ENCODE results near the gene ABCA7.

ABCA7 gene

DNA sequence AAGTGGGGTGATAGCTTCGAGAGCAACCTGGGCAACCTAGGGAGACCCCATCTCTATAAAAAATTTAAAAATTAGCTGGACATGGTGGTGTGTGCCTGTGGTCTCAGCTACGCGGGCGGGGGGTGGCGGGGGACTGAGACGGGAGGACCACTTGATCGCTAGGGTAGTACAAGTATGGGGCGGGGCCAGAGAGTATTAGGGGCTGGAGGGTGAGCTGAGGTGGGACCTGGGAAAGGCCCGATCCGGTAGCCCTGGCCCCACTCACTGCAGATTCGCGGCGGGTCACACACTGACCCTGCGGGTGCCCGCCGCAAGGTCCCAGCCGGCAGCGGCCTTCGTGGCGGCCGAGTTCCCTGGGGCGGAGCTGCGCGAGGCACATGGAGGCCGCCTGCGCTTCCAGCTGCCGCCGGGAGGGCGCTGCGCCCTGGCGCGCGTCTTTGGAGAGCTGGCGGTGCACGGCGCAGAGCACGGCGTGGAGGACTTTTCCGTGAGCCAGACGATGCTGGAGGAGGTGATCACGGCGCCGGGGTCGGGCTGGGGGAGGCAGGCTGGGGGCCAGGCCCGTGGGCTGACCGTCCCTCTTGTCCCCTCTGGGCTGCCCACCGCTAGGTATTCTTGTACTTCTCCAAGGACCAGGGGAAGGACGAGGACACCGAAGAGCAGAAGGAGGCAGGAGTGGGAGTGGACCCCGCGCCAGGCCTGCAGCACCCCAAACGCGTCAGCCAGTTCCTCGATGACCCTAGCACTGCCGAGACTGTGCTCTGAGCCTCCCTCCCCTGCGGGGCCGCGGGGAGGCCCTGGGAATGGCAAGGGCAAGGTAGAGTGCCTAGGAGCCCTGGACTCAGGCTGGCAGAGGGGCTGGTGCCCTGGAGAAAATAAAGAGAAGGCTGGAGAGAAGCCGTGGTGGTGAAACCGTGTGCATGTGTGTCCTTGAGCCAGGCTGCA, 25.0 kb downstream of the ABCA7 start:
- no peaks in the 10 kb centered on the region for H3K27me3 Mint-ChIP-seq
- ATAC-seq (replicated peaks; ENCODE audit: extremely low read depth, poor library complexity, severe bottlenecking) (no peak), DNase-seq (ENCODE audit: low spot score in 2 of 2) (no peak)
- peak overlapping the region; percentile 91 for H3K27ac Mint-ChIP-seq (ENCODE audit: low read depth)
- H3K4me1 Mint-ChIP-seq, result peaks cover 45% of the 10 kb centered on the region
- peaks cover 39% of the 10 kb centered on the region for H3K36me3 Mint-ChIP-seq (ENCODE audit: insufficient read depth)
- peak overlapping the region; percentile 87 for H3K4me3 Mint-ChIP-seq
- H3K9me3 Mint-ChIP-seq, result no peaks in the 10 kb centered on the region

DNA sequence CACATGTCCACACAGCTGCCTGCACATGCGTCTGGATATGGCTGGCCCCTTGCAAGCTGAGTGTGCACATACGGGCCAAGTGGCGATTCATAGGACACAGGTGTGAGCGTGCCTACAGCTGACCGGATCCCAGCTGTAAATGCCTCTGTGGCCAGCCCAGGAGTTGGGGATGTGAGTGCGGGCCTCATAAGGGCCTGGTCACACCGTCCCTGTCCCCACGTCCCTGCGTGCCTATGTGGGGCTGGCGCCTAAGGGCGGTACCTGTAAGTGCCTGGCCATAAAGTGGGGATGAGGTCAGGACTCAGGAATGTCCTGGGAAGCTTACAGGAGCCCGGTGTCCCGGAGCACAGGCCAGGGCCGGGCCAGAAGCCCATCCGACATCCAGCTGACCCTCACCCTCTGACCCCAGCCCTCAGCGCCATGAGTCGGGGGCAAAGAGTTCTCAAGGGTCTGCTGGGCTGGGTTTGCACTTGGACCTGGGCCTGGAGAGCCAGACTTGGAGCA, 25.8 kb downstream of the ABCA7 start:
- ATAC-seq (replicated peaks; ENCODE audit: extremely low read depth, poor library complexity, severe bottlenecking), result no peak
- no peak for DNase-seq (ENCODE audit: low spot score in 2 of 2)
- peaks cover 45% of the 10 kb centered on the region for H3K4me1 Mint-ChIP-seq
- H3K4me3 Mint-ChIP-seq, result peak overlapping the region; percentile 87
- H3K36me3 Mint-ChIP-seq (ENCODE audit: insufficient read depth), result peaks cover 46% of the 10 kb centered on the region
- no peaks in the 10 kb centered on the region for H3K9me3 Mint-ChIP-seq
- peak overlapping the region; percentile 91 for H3K27ac Mint-ChIP-seq (ENCODE audit: low read depth)
- no peaks in the 10 kb centered on the region for H3K27me3 Mint-ChIP-seq

GRCh38 chr19:1066251-1066747, 26.4 kb downstream of the ABCA7 start:
- no peaks in the 10 kb centered on the region for H3K9me3 Mint-ChIP-seq
- H3K27ac Mint-ChIP-seq (ENCODE audit: low read depth), result peak overlapping the region; percentile 91
- DNase-seq (ENCODE audit: low spot score in 2 of 2), result no peak
- ATAC-seq (replicated peaks; ENCODE audit: extremely low read depth, poor library complexity, severe bottlenecking), result no peak
- no peaks in the 10 kb centered on the region for H3K27me3 Mint-ChIP-seq
- H3K4me1 Mint-ChIP-seq, result peaks cover 45% of the 10 kb centered on the region
- peaks cover 49% of the 10 kb centered on the region for H3K36me3 Mint-ChIP-seq (ENCODE audit: insufficient read depth)
- peak overlapping the region; percentile 87 for H3K4me3 Mint-ChIP-seq

DNA sequence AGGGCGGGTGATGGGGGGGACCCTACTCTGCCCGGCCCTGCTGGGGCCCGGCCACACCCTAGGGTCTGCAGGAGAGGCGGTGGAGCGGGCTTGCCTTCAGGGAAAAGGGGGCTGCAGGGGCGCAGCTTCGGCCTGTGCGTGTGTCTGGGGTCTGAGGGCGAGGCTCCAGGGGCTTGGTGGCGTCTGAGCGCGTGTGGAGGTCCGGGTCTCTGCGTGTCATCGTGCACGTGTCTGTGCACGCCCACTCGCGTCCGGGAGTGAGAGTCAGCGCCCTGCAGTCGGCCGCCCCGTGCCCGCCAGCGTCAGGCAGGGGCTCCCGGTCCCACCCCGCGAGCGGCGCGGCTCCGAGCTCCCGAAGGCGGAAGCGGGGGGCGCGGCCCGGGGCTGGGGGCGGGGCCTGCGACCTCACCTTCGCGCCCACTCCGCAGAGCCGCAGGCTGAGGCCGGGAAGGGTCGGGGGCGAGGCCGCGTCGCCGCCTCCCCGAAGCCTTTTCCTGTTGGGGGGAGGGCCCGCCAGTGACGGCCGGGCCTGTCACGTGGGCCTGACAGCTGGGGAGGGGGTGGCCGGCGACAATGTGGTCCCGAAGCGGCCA, 26.9 kb downstream of the ABCA7 start, which contains the start of gene ARHGAP45:
TSS of gene ARHGAP45 (plus strand) at position 420 of the 593 bp plus-strand sequence. CDS start 239 bp downstream, outside the sequence.
- Mint-ChIP-seq H3K4me1 (peaks cover 48% of the 10 kb centered on the region), H3K27me3 (no peaks in the 10 kb centered on the region), H3K9me3 (no peaks in the 10 kb centered on the region), H3K4me3 (peak within 1 kb of the TSS; percentile 87), H3K36me3 (ENCODE audit: insufficient read depth) (peaks cover 51% of the 10 kb centered on the region), H3K27ac (ENCODE audit: low read depth) (peak within 1 kb of the TSS; percentile 91)
- peak; percentile 68 to 79 for DNase-seq (ENCODE audit: low spot score in 2 of 2)
- peak; percentile 57 for ATAC-seq (replicated peaks; ENCODE audit: extremely low read depth, poor library complexity, severe bottlenecking)

DNA sequence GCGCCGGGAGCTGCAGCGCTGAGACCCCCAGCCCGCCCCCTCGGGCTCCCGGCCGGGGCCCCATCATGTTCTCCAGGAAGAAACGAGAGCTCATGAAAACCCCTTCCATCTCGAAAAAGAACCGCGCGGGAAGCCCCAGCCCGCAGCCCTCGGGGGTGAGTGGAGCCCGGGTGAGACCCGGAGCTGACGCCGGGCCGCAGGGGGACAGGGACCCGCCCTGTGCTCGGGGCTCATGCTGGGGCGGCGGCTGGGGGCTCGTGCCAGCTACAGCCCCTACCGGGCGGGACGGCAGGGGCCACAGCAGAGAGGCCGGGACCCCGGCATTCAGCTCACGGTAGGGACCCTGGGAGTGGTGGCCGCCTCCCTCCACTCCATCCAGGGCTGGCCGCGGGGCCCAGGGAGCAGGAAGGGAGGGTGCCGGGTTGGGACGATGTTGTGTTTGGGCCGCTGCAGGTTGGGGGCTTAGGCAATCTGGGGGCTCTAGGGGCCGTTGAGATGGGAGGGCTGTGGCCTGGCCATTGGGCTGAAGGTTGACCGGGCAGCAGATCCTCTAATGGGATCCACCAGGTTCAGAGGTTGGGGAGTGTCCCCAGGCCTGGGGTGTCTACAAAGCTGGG, 27.5 kb downstream of the ABCA7 start:
- Mint-ChIP-seq H3K9me3 (no peaks in the 10 kb centered on the region), H3K4me3 (peak overlapping the region; percentile 87), H3K36me3 (ENCODE audit: insufficient read depth) (peaks cover 55% of the 10 kb centered on the region), H3K27me3 (no peaks in the 10 kb centered on the region), H3K27ac (ENCODE audit: low read depth) (peak overlapping the region; percentile 91), H3K4me1 (peaks cover 54% of the 10 kb centered on the region)
- ATAC-seq (replicated peaks; ENCODE audit: extremely low read depth, poor library complexity, severe bottlenecking) (peak; percentile 63), DNase-seq (ENCODE audit: low spot score in 2 of 2) (peak; percentile 70 to 80)

DNA sequence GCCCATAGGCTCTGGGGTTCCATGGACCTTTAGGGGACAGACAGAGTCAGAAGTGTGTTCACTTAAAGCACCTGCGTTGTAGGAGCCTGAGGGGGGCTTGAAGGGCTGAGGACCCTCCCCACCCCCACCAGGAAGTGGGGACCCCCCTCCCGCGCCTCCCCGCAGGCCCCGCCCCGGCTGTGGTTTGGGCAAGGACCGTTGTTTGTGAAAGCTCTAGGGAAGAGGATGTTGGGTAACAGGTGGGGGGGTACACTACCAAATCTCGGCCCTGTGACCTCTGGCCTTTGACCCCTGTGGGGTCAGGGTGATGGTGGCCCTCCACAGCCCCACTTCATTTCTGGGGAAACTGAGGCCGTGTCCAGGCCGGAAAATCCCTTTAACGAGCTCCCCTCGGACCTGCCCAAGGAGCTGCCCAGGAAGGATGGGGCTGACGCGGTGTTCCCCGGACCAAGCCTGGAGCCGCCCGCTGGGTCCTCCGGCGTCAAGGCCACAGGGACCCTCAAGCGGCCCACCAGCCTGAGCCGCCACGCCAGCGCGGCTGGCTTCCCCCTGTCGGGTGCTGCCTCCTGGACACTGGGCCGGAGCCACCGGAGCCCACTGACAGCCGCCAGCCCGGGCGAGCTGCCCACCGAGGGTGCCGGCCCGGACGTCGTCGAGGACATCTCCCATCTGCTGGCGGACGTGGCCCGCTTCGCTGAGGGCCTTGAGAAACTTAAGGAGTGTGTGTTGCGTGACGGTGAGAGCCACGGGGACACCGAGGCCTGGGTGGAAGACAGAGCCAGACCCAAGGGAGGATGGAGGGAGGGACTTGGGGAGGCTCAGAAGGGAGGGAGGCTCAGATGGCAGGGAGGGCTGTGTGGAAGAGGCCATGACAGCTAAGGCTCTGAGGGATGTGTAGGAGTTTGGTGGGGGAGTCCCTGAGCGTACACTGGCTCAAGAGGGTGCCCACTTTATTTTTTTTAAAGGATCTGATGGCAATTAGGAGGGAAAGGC, 28.4 kb downstream of the ABCA7 start:
- Mint-ChIP-seq H3K27ac (ENCODE audit: low read depth) (peak overlapping the region; percentile 91), H3K27me3 (no peaks in the 10 kb centered on the region), H3K4me3 (peak overlapping the region; percentile 87), H3K9me3 (no peaks in the 10 kb centered on the region), H3K36me3 (ENCODE audit: insufficient read depth) (peaks cover 60% of the 10 kb centered on the region), H3K4me1 (peaks cover 62% of the 10 kb centered on the region)
- peak; percentile 21 for ATAC-seq (replicated peaks; ENCODE audit: extremely low read depth, poor library complexity, severe bottlenecking)
- DNase-seq (ENCODE audit: low spot score in 2 of 2), result peak in 1 of 2 donors; percentile 63

- H3K27ac Mint-ChIP-seq (ENCODE audit: low read depth), result peak overlapping the region; percentile 91
- H3K9me3 Mint-ChIP-seq, result no peaks in the 10 kb centered on the region
- H3K27me3 Mint-ChIP-seq, result no peaks in the 10 kb centered on the region
- peak overlapping the region; percentile 87 for H3K4me3 Mint-ChIP-seq
- H3K36me3 Mint-ChIP-seq (ENCODE audit: insufficient read depth), result peaks cover 64% of the 10 kb centered on the region
- peaks cover 59% of the 10 kb centered on the region for H3K4me1 Mint-ChIP-seq
- ATAC-seq (replicated peaks; ENCODE audit: extremely low read depth, poor library complexity, severe bottlenecking), result peak; percentile 26
- DNase-seq (ENCODE audit: low spot score in 2 of 2), result peak in 1 of 2 donors; percentile 59
Measured at GRCh38 chr19:1069009-1069779, 29.3 kb downstream of the ABCA7 start.

DNA sequence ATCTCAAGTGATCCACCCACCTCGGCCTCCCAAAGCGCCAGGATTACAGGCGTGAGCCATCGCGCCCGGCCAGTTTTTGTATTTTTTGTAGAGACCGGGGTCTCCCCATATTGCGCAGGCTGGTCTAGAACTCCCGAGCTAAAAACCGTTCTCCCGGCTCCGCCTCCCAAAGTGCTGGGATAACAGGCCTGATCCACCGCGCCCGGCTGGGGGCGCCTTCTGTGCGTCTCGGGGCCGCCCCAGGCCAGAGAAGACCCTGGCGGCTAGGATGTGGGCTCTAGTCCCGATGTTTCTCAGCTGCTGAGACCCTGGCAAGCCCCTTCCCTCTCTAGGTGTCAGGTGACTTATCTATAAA, 30.6 kb downstream of the ABCA7 start:
- H3K9me3 Mint-ChIP-seq, result no peaks in the 10 kb centered on the region
- peak overlapping the region; percentile 87 for H3K4me3 Mint-ChIP-seq
- ATAC-seq (replicated peaks; ENCODE audit: extremely low read depth, poor library complexity, severe bottlenecking) (no peak), DNase-seq (ENCODE audit: low spot score in 2 of 2) (no peak)
- peak overlapping the region; percentile 91 for H3K27ac Mint-ChIP-seq (ENCODE audit: low read depth)
- peaks cover 74% of the 10 kb centered on the region for H3K36me3 Mint-ChIP-seq (ENCODE audit: insufficient read depth)
- no peaks in the 10 kb centered on the region for H3K27me3 Mint-ChIP-seq
- peaks cover 50% of the 10 kb centered on the region for H3K4me1 Mint-ChIP-seq

DNA sequence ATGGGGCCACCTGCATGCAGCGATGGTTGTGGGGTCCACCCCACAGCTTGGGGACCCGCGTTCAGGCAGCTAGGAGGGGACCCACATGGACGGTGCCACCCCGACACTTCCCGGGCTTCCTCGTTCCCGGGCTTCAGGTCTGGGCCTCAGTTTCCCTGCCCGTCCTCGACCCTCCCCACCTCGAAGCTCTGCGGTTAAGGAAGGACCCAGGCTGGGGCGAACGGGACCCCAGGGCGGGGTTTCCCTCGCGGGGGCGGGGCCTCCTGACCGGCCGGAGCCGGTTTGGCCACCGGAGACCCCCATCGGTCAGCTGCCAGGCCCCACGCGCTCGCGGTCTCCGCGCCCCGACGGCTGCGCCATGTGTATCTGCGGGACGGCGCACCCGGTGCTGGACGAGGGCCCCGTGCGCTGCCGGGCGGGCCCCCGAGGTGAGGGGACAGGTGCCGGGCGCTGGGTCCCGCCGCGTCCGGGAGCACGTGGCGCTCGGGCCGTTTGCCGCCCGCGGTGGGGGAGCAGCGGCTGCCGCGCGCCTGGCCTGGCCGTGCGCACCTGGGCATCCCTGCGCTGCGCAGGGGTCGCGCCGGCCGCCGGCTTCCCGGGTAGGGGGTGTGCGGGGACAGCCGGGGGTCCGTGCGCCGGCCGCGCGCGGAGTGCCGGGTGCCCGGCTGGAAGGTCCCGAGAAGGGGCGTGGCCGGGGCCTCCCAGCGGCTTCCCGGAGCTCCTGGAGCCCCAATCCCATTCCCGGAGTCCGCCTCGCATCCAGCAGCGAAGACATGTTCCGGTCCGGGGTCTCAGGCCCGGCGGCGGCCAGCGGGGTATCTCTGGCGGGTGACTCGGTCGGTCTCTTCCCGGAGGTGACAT, 31.3 kb downstream of the ABCA7 start:
- H3K27me3 Mint-ChIP-seq, result no peaks in the 10 kb centered on the region
- peak overlapping the region; percentile 98 for H3K27ac Mint-ChIP-seq (ENCODE audit: low read depth)
- no peaks in the 10 kb centered on the region for H3K9me3 Mint-ChIP-seq
- H3K4me1 Mint-ChIP-seq, result peaks cover 50% of the 10 kb centered on the region
- peaks cover 77% of the 10 kb centered on the region for H3K36me3 Mint-ChIP-seq (ENCODE audit: insufficient read depth)
- no peak for DNase-seq (ENCODE audit: low spot score in 2 of 2)
- peak overlapping the region; percentile 76 for H3K4me3 Mint-ChIP-seq
- no peak for ATAC-seq (replicated peaks; ENCODE audit: extremely low read depth, poor library complexity, severe bottlenecking)

GRCh38 chr19:1072371-1073015, 32.6 kb downstream of the ABCA7 start:
- ATAC-seq (replicated peaks; ENCODE audit: extremely low read depth, poor library complexity, severe bottlenecking) (no peak), DNase-seq (ENCODE audit: low spot score in 2 of 2) (no peak)
- Mint-ChIP-seq H3K4me3 (peak overlapping the region; percentile 76), H3K9me3 (no peaks in the 10 kb centered on the region), H3K27ac (ENCODE audit: low read depth) (peak overlapping the region; percentile 98), H3K36me3 (ENCODE audit: insufficient read depth) (peaks cover 88% of the 10 kb centered on the region), H3K4me1 (peaks cover 51% of the 10 kb centered on the region), H3K27me3 (no peaks in the 10 kb centered on the region)

Measured in central memory CD8-positive, alpha-beta T cell (primary cell).